OCI-LY7 (cell line): Measurements from ENCODE around the gene PLA2G12A. TPM values are rescaled to one million over a fixed set of nuclear protein-coding genes. Genes with fewer than 3 reads are reported as not detected.

Source experiments
- BruUV-seq: library from RNA; stranded (reverse); fragments of 400-500 nt; replicated peaks from 2 replicates; lab custom pipeline; 2021; lab: Mats Ljungman, UMichigan
- CTCF ChIA-PET: fragments of 300-600 bp; sonication (Branson Sonifier 250); formaldehyde crosslinking; loops from one replicate; lab custom pipeline; 2022; ENCODE audit warnings: antibody characterized with exemption; ENCODE audit not compliant: unreplicated experiment; lab: Charles Lee
- POLR2A ChIA-PET: fragments of 300-600 bp; sonication (Branson Sonifier 250); formaldehyde crosslinking; loops from one replicate; lab custom pipeline; 2022; ENCODE audit warnings: antibody characterized with exemption; lab: Charles Lee
- DNase-seq: peaks from one replicate; pipeline ENCODE4 v3.0.0-alpha.2; 2015; ENCODE audit warnings: low spot score
- H2AFZ ChIP-seq: fragments of 200-600 bp; sonication (generic), shearing (Covaris generic); 2 replicates; pipeline ENCODE4 v1.6.1; 2014; ENCODE audit warnings: mild to moderate bottlenecking, antibody characterized with exemption, low read length, moderate library complexity
- H3K27ac ChIP-seq: fragments of 200-600 bp; sonication (generic); 2 replicates; pipeline ENCODE4 v1.5.1; 2014; ENCODE audit warnings: mixed run types, low read depth, mild to moderate bottlenecking, moderate library complexity, low read length, inconsistent platforms; ENCODE audit not compliant: poor library complexity, severe bottlenecking
- H3K36me3 ChIP-seq: fragments of 200-600 bp; sonication (generic); 2 replicates; pipeline ENCODE4 v1.6.1; 2014; ENCODE audit warnings: mild to moderate bottlenecking, antibody characterized with exemption, low read length, moderate library complexity, mixed read lengths; ENCODE audit not compliant: insufficient read depth
- H3K4me1 ChIP-seq: fragments of 200-600 bp; sonication (generic); 2 replicates; pipeline ENCODE4 v1.5.1; 2014; ENCODE audit warnings: mild to moderate bottlenecking, low read length; ENCODE audit not compliant: insufficient read depth, poor library complexity, severe bottlenecking
- H3K4me2 ChIP-seq: fragments of 200-600 bp; sonication (generic); 2 replicates; pipeline ENCODE4 v1.6.1; 2014; ENCODE audit warnings: mild to moderate bottlenecking, low read length
- H3K4me3 ChIP-seq: fragments of 200-600 bp; sonication (generic); 2 replicates; pipeline ENCODE4 v1.5.1; 2014; ENCODE audit warnings: mild to moderate bottlenecking, low read depth, low read length; ENCODE audit not compliant: poor library complexity, severe bottlenecking
- H3K79me2 ChIP-seq: fragments of 200-600 bp; sonication (generic); 2 replicates; pipeline ENCODE4 v1.6.1; 2016; ENCODE audit warnings: low read depth, mild to moderate bottlenecking, low read length, moderate library complexity, mixed read lengths; ENCODE audit not compliant: insufficient read depth
- H3K9me2 ChIP-seq: fragments of 200-600 bp; sonication (generic); 2 replicates; pipeline ENCODE4 v1.6.1; 2016; ENCODE audit warnings: mild to moderate bottlenecking, low read length, mixed read lengths; ENCODE audit not compliant: insufficient read depth
- H3K9me3 ChIP-seq: fragments of 200-600 bp; sonication (generic); 2 replicates; pipeline ENCODE4 v1.6.1; 2014; ENCODE audit warnings: mild to moderate bottlenecking, mixed run types, low read length, mixed read lengths
- H4K20me1 ChIP-seq: fragments of 200-600 bp; sonication (generic); 2 replicates; pipeline ENCODE4 v1.6.1; 2014; ENCODE audit warnings: mild to moderate bottlenecking, antibody characterized with exemption, low read length, moderate library complexity, mixed read lengths; ENCODE audit not compliant: insufficient read depth
- EZH2phosphoT487 ChIP-seq: fragments of 200-600 bp; sonication (generic); IDR thresholded peaks from 2 replicates; pipeline ENCODE4 v1.6.1; 2018; ENCODE audit warnings: low read depth, borderline replicate concordance, mild to moderate bottlenecking, mixed run types, antibody characterized with exemption, low read length, moderate library complexity, mixed read lengths
- intact Hi-C: fragments of 100-400 bp; cut with micrococcal nuclease; formaldehyde crosslinking; loops from one replicate; pipeline ENCODE4 v1.10.0; 2022; ENCODE audit not compliant: unreplicated experiment
- total RNA-seq, 2 experiments: library from RNA; depleted of rRNA in 1 of 2; stranded (reverse); fragments of >200 nt in 1 of 2; shearing (Covaris generic) in 1 of 2; gene quantifications; 2 replicates each; pipeline ENCODE4 v1.2.3, GENCODE V29; 2014 to 2022
- TF ChIP-seq, protein P1 (sequence below): fragments of 200-600 bp; sonication (generic); conservative IDR thresholded peaks from 2 replicates; pipeline ENCODE4 v1.5.1; 2014; ENCODE audit warnings: mild to moderate bottlenecking, antibody characterized with exemption, low read length, moderate library complexity, mixed read lengths

PLA2G12A gene
- total RNA-seq, 2 experiments from 2014 or later = 18.1 to 35.9 TPM

DNA sequence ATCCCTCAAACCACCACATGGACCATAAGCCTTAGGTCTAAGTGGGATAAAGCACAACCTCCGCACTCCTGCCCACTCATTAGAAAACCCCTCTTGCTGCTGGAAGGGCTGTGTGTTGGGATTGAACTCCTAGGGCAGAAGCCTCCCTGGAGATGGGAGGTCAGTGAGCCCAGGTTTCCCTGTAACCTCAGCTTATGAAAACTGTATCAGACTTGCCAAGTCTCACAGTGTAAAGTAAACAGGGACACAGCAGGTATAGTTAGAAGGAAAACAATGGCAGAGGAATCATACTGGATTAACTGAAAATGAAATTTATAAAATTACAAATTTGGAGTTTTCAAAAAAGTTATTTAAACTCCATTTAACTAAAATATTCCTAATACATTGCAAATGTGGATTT lies 56.6 kb downstream of the PLA2G12A start:
- BruUV-seq = no TSS peak
- no peaks in the 10 kb centered on the region for H4K20me1 ChIP-seq
- H3K27ac ChIP-seq = no peak overlapping the region
- no peak for TF ChIP-seq EZH2phosphoT487
- TF ChIP-seq, protein P1, sequence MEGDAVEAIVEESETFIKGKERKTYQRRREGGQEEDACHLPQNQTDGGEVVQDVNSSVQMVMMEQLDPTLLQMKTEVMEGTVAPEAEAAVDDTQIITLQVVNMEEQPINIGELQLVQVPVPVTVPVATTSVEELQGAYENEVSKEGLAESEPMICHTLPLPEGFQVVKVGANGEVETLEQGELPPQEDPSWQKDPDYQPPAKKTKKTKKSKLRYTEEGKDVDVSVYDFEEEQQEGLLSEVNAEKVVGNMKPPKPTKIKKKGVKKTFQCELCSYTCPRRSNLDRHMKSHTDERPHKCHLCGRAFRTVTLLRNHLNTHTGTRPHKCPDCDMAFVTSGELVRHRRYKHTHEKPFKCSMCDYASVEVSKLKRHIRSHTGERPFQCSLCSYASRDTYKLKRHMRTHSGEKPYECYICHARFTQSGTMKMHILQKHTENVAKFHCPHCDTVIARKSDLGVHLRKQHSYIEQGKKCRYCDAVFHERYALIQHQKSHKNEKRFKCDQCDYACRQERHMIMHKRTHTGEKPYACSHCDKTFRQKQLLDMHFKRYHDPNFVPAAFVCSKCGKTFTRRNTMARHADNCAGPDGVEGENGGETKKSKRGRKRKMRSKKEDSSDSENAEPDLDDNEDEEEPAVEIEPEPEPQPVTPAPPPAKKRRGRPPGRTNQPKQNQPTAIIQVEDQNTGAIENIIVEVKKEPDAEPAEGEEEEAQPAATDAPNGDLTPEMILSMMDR = no peak
- H2AFZ ChIP-seq = no peak overlapping the region
- CTCF ChIA-PET = no interaction called here
- no peak for DNase-seq
- intact Hi-C loops = no loop called here
- no peaks in the 10 kb centered on the region for H3K9me2 ChIP-seq
- no peaks in the 10 kb centered on the region for H3K79me2 ChIP-seq
- H3K4me2 ChIP-seq = no peak overlapping the region
- H3K36me3 ChIP-seq = peaks cover 46% of the 10 kb centered on the region
- POLR2A ChIA-PET = interaction anchor here (0.8 kb wide), 1 partner anchor 26 kb away, joined by 3 read pairs; no protein-coding TSS in a partner anchor
- H3K9me3 ChIP-seq = peaks cover 19% of the 10 kb centered on the region; the same call in 1 of the 2 replicates
- no peak overlapping the region for H3K4me3 ChIP-seq
- no peaks in the 10 kb centered on the region for H3K4me1 ChIP-seq

DNA sequence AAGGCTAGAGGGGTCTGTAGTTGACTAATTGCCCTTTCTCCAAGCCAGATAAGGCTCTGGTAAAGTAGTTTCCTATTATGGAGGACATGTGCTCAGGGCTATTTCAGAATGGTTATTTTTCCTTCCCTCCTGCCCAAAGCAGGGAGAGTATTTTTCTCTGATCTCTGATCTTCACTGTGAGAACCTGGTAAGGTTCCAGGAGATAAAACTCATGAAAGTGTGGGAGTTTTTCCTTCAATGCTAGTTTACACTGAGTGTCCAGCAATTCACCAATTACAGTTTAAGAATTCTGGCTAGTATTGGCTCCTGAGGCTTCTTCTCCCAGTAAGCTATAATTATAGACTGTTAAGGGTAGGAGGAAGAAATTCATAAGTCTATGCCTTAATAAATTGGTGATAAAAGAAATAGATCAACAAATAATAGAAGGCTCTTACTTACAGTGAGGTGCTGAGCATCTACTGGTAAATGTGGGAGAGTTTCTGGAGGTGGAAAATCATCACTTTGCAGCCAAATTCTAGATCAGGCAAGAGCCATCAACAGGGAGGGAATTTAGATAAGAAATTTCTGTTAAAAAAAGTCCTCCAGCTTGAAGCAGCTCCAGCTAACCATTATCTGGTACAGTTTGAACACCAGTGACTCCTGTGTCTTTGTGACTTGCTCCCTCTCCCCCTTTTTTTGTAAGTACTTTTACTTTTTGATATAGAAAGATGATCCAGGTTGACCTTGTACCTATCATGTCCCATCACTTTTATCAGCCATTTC lies 57.5 kb downstream of the PLA2G12A start:
- intact Hi-C loops = no loop called here
- BruUV-seq = no TSS peak
- no peak overlapping the region for H2AFZ ChIP-seq
- H3K4me1 ChIP-seq = no peaks in the 10 kb centered on the region
- H3K36me3 ChIP-seq = peaks cover 46% of the 10 kb centered on the region
- CTCF ChIA-PET = no interaction called here
- no peaks in the 10 kb centered on the region for H4K20me1 ChIP-seq
- no peaks in the 10 kb centered on the region for H3K79me2 ChIP-seq
- H3K27ac ChIP-seq = no peak overlapping the region
- H3K4me3 ChIP-seq = no peak overlapping the region
- no peak overlapping the region for H3K4me2 ChIP-seq
- H3K9me3 ChIP-seq = peaks cover 19% of the 10 kb centered on the region; the same call in 1 of the 2 replicates
- TF ChIP-seq, protein P1 = no peak
- TF ChIP-seq EZH2phosphoT487 = no peak
- POLR2A ChIA-PET = interaction anchor here (0.7 to 1.4 kb wide), 3 partner anchors 9 to 13 kb away, joined by 3 to 5 read pairs (median 3); no protein-coding TSS in a partner anchor
- no peaks in the 10 kb centered on the region for H3K9me2 ChIP-seq
- no peak for DNase-seq

DNA sequence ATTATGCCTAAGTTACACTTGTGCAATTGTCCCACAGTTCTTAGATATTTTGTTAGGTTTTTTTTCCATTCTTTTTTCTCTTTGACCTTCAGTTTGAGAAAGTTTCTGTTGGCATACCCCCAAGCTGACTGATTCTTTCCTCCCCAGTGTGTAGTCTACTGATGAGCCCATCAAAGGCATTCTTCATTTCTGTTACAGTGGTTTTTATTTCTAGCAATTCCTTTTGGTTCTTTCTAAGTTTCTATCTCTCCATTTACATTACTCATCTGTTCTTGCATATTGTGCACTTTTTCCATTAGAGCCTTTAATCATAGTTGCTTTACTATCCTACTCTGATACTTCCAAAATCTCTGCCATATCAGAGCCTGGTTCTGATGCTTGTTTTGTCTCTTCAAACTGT lies 58.5 kb downstream of the PLA2G12A start:
- intact Hi-C loops = no loop called here
- no peak overlapping the region for H3K4me2 ChIP-seq
- H2AFZ ChIP-seq = no peak overlapping the region
- ChIA-PET CTCF (no interaction called here), POLR2A (interaction anchor here (0.5 to 1.4 kb wide), 4 partner anchors 12 to 383 kb away, joined by 3 to 5 read pairs (median 4); no protein-coding TSS in a partner anchor)
- H3K79me2 ChIP-seq = no peaks in the 10 kb centered on the region
- no peak for TF ChIP-seq EZH2phosphoT487
- no peak overlapping the region for H3K4me3 ChIP-seq
- BruUV-seq = no TSS peak
- DNase-seq = no peak
- no peaks in the 10 kb centered on the region for H4K20me1 ChIP-seq
- H3K36me3 ChIP-seq = peaks cover 38% of the 10 kb centered on the region
- H3K9me2 ChIP-seq = no peaks in the 10 kb centered on the region
- H3K27ac ChIP-seq = no peak overlapping the region
- no peaks in the 10 kb centered on the region for H3K4me1 ChIP-seq
- peaks cover 19% of the 10 kb centered on the region; the same call in 1 of the 2 replicates for H3K9me3 ChIP-seq
